Endodermal cell (in vitro differentiated cells): ENCODE measurements around the gene SPEF2. TPM values are rescaled to one million over a fixed set of nuclear protein-coding genes. Genes with fewer than 3 reads are reported as not detected.

Experiments
- DNase-seq: peaks from one replicate; pipeline ENCODE4 v3.0.0-alpha.2; 2017
- H3K27ac ChIP-seq: 2 replicates; pipeline ENCODE4 v1.5.1; 2013; ENCODE audit warnings: mild to moderate bottlenecking, low read depth, low read length, moderate library complexity
- H3K27me3 ChIP-seq: 2 replicates; pipeline ENCODE4 v1.6.1; 2013; ENCODE audit warnings: mild to moderate bottlenecking, low read length, moderate library complexity; ENCODE audit not compliant: insufficient read depth, control insufficient read depth, poor library complexity, severe bottlenecking
- H3K36me3 ChIP-seq: 2 replicates; pipeline ENCODE4 v1.7.0; 2013; ENCODE audit warnings: mild to moderate bottlenecking, low read length, moderate library complexity; ENCODE audit not compliant: control insufficient read depth, insufficient read depth
- H3K4me1 ChIP-seq: one replicate; pipeline ENCODE4 v1.7.0; 2013; ENCODE audit warnings: low read length; ENCODE audit not compliant: control insufficient read depth, insufficient read depth
- H3K4me3 ChIP-seq: 2 replicates; pipeline ENCODE4 v1.5.1; 2013; ENCODE audit warnings: mild to moderate bottlenecking, low read length, moderate library complexity
- H3K9ac ChIP-seq: 2 replicates; pipeline ENCODE4 v1.6.1; 2013; ENCODE audit warnings: mild to moderate bottlenecking, low read length, moderate library complexity; ENCODE audit not compliant: poor library complexity, severe bottlenecking; ENCODE audit errors: extremely low read depth
- H3K9me3 ChIP-seq: 2 replicates; pipeline ENCODE4 v1.6.1; 2013; ENCODE audit warnings: mild to moderate bottlenecking, low read length, moderate library complexity; ENCODE audit not compliant: control insufficient read depth
- H3K27ac Mint-ChIP-seq: 2 replicates; pipeline ENCODE4 v1.8.0; 2020; ENCODE audit warnings: mixed read lengths
- H3K27me3 Mint-ChIP-seq: 2 replicates; pipeline ENCODE4 v1.8.0; 2021; ENCODE audit warnings: mild to moderate bottlenecking, mixed read lengths; ENCODE audit not compliant: insufficient read depth
- H3K36me3 Mint-ChIP-seq: 2 replicates; pipeline ENCODE4 v1.8.0; 2020; ENCODE audit warnings: low read depth, mixed read lengths
- H3K4me1 Mint-ChIP-seq: 2 replicates; pipeline ENCODE4 v1.8.0; 2020; ENCODE audit warnings: mixed read lengths
- H3K4me3 Mint-ChIP-seq: 2 replicates; pipeline ENCODE4 v1.8.0; 2020; ENCODE audit warnings: mild to moderate bottlenecking, moderate library complexity, mixed read lengths
- H3K9me3 Mint-ChIP-seq: 2 replicates; pipeline ENCODE4 v1.8.0; 2020; ENCODE audit warnings: mild to moderate bottlenecking, mixed read lengths
- WGBS, 2 experiments: methylation state at CpG; one replicate each; pipeline versions ENCODE4 v1.1.5 to v1.1.7; 2013; ENCODE audit warnings: missing lambda C conversion rate in 2 of 2, mixed read lengths in 1 of 2; ENCODE audit not compliant: insufficient coverage in 1 of 2, insufficient read length in 1 of 2; 5-methylcytosine and 5-hydroxymethylcytosine counted together
- total RNA-seq, 2 donors: library from RNA; stranded (reverse); fragmentation: NEBNext Ultra II Directional in 1 of 2; extraction: Animal tissue kit (Norgen Biotek cat#: 25700) in 1 of 2; gene quantifications; 2 replicates in 1 of 2; 3 replicates in 1 of 2; pipeline ENCODE4 v1.2.1, GENCODE V29; 2021
- TF ChIP-seq, protein P1 (sequence below): fragments of 200-600 bp; sonication (generic); conservative IDR thresholded peaks from 2 replicates; pipeline ENCODE4 v1.5.0; 2021; ENCODE audit warnings: antibody characterized with exemption, mild to moderate bottlenecking

SPEF2 gene
- total RNA-seq, 2 donors from 2014 or later = 3.3 to 4.0 TPM

DNA sequence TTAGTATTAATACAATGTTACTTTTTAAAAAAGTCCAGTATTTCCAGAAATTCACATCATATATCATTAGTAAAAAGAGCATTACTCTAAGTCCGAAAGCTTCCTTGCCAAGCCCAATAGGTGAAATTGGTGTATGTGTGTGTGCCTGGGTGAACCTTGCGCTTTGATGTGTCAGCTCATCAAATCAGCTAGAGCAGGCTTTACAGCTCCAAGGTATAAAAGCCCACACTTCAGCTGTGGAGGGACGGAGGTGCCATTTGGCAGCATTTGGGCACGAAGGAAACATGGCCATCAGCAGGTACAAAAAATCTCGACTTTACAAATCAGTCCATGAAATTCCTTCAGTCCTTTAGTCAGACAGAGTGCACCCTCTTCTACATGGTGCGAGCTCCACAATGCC, 162.6 kb downstream of the SPEF2 start:
- no peak overlapping the region for H3K9ac ChIP-seq
- H3K4me3 ChIP-seq = no peak overlapping the region
- Mint-ChIP-seq H3K27me3 (peaks cover 18% of the 10 kb centered on the region), H3K27ac (no peak overlapping the region), H3K4me1 (peaks cover 11% of the 10 kb centered on the region), H3K9me3 (no peaks in the 10 kb centered on the region), H3K4me3 (no peak overlapping the region), H3K36me3 (no peaks in the 10 kb centered on the region)
- TF ChIP-seq, protein P1, sequence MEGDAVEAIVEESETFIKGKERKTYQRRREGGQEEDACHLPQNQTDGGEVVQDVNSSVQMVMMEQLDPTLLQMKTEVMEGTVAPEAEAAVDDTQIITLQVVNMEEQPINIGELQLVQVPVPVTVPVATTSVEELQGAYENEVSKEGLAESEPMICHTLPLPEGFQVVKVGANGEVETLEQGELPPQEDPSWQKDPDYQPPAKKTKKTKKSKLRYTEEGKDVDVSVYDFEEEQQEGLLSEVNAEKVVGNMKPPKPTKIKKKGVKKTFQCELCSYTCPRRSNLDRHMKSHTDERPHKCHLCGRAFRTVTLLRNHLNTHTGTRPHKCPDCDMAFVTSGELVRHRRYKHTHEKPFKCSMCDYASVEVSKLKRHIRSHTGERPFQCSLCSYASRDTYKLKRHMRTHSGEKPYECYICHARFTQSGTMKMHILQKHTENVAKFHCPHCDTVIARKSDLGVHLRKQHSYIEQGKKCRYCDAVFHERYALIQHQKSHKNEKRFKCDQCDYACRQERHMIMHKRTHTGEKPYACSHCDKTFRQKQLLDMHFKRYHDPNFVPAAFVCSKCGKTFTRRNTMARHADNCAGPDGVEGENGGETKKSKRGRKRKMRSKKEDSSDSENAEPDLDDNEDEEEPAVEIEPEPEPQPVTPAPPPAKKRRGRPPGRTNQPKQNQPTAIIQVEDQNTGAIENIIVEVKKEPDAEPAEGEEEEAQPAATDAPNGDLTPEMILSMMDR = no peak
- H3K36me3 ChIP-seq = no peaks in the 10 kb centered on the region
- H3K9me3 ChIP-seq = no peaks in the 10 kb centered on the region
- no peak for DNase-seq
- H3K4me1 ChIP-seq = peaks cover 6% of the 10 kb centered on the region
- 94 to 98% methylated on average over 4 to 6 of the region's 6 CpGs for WGBS, 2 experiments
- H3K27ac ChIP-seq = no peak overlapping the region
- no peaks in the 10 kb centered on the region for H3K27me3 ChIP-seq

DNA sequence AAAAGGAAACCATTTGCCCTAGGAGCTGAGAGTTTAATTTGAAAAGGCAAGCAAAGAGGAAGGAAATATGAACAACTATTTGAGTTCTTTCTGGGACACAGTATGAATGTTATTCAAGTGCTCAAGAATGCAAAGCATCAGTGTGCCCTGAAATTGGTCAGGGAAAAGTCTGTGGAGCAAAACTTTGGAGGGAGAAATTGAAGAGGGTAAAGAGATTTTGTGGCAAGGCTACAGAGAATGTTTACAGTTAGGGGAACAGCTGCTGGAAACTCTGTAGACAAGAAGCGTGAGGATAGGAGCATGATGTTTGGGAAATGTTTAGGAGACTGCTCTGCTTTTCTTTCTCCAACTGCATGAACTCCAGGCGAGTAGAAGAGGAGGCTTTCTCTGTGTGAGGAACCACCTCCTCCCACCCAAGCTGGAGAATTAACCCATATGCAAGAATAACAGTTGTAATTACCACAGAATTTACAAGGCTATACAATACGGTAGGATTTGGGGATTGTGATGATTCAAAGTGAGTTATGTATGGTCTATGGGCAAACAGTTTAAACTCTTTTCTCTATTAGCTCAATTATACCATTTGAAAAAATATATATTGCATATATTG, 163.6 kb downstream of the SPEF2 start:
- Histone ChIP-seq H3K4me3 (no peak overlapping the region), H3K27me3 (no peaks in the 10 kb centered on the region), H3K9me3 (no peaks in the 10 kb centered on the region), H3K36me3 (no peaks in the 10 kb centered on the region), H3K4me1 (peaks cover 7% of the 10 kb centered on the region), H3K9ac (no peak overlapping the region), H3K27ac (no peak overlapping the region)
- H3K4me3 Mint-ChIP-seq = no peak overlapping the region
- no peaks in the 10 kb centered on the region for H3K9me3 Mint-ChIP-seq
- TF ChIP-seq, protein P1 = no peak
- no peak overlapping the region for H3K27ac Mint-ChIP-seq
- H3K4me1 Mint-ChIP-seq = peaks cover 15% of the 10 kb centered on the region
- H3K27me3 Mint-ChIP-seq = peaks cover 14% of the 10 kb centered on the region
- no peaks in the 10 kb centered on the region for H3K36me3 Mint-ChIP-seq
- WGBS, 2 experiments = 93 to 95% methylated on average over 1 to 2 of the region's 3 CpGs
- DNase-seq = no peak

DNA sequence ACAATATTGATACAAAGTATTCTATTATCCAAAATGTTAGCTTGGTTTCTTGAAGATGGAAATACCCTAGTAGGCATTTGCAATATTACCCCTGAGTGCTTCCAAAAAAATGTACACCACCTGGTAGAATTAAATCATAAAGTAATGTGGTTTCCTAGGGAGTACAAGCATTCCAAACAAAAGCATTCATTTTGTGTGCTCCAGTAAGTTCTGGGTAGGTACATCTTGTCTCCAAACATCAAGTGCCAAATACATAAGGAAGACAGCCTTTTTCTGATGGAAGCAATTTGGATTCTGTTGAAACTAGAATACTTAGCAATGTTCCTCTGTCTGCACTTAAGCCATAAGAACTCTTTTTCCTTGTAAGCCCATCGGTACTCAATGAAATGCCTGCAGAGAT, 165.9 kb downstream of the SPEF2 start:
- 87 to 100% methylated on average over 1 of the region's 1 CpG for WGBS, 2 experiments
- TF ChIP-seq, protein P1 = no peak

More for the DNA sequence above, 165.9 kb downstream of the SPEF2 start:
- Histone ChIP-seq H3K27ac (no peak overlapping the region), H3K9me3 (no peaks in the 10 kb centered on the region), H3K9ac (no peak overlapping the region), H3K27me3 (no peaks in the 10 kb centered on the region), H3K4me3 (no peak overlapping the region), H3K4me1 (peaks cover 4% of the 10 kb centered on the region), H3K36me3 (no peaks in the 10 kb centered on the region)
- Mint-ChIP-seq H3K4me3 (no peak overlapping the region), H3K36me3 (no peaks in the 10 kb centered on the region), H3K27me3 (peaks cover 14% of the 10 kb centered on the region), H3K9me3 (no peaks in the 10 kb centered on the region), H3K27ac (no peak overlapping the region), H3K4me1 (peaks cover 17% of the 10 kb centered on the region)
- no peak for DNase-seq
